Stimulated activated CD4-positive, alpha-beta T cell treated with anti-CD3 and anti-CD28 coated beads, Interleukin-2, amount 100 ng/mL, for 24 hours (primary cell): ENCODE data around the gene NSMF.
"Not testable (repeated sequence)": the region's sequence is repeated elsewhere in the genome, so short reads cannot be mapped to it uniquely, and the experiment has no call there.

Experiments used
- DNase-seq, 2 donors: peaks; one replicate each; pipeline ENCODE4 v3.0.0-alpha.2; 2020

The NSMF gene

DNA sequence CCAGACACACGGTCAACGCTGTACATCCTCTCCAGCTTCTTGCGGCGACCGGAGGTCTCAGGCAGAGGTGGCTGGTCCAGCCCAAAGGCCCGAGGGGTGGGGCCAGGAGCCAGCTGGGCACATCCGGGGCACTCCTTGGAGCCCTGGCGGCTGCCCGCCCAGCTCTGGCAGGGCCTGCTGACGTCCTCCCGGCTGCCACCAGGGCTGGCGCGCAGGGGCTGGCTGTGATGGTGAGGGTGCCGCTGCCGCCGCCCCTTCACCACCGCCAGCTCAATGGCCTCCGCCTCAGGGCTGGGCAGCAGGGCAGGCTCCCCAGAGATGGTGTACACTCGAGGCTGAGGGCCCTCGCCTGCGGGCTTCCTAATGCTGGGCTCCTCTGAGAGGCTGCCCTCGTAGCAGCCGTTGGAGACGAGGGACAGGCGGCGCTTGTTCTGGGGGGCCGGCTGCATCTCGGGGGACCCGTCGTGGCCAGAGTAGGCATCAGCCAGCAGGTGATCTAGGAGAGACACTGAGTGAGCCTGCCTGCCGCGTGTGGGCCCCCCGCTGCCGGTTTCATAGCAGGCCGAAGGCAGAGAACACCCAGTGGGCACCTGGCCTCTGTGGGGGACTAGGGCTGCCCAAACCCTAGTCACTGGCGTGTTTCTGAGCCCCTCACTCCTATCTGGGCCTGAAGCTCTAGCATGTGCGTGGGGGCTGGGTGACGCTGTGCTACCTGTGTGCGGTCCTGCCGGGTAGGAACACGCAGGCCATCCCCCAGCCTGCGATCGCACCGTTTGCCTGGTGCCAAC, 1.5 kb downstream of the NSMF start:
- no peak for DNase-seq

DNA sequence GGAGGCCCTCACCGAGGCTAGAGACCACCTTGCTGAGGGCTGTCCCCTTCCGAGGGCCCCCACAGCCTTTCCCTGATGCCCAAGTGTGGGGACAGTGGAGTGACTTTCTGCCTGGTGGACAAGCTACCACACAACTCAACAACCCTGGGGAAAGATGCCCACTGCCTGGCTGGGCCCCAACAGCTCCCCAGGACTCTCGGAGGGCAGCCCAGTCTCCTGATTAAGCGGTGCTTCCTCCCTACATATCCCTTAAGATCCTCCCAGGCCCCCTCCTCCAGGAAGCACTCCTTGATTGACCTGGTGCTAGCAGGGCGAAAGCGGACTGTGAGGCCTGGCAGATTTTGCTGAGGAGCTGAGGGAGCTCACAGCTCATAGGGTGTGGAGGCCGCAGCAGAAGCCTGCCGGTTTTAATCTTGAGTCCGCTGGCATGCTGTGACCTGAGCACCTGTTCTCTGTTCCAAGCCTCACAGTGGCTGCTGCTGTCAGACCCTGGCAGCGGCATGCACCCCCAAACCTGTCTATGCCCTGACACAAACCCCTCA, 2.2 kb downstream of the NSMF start:
- no peak for DNase-seq

DNA sequence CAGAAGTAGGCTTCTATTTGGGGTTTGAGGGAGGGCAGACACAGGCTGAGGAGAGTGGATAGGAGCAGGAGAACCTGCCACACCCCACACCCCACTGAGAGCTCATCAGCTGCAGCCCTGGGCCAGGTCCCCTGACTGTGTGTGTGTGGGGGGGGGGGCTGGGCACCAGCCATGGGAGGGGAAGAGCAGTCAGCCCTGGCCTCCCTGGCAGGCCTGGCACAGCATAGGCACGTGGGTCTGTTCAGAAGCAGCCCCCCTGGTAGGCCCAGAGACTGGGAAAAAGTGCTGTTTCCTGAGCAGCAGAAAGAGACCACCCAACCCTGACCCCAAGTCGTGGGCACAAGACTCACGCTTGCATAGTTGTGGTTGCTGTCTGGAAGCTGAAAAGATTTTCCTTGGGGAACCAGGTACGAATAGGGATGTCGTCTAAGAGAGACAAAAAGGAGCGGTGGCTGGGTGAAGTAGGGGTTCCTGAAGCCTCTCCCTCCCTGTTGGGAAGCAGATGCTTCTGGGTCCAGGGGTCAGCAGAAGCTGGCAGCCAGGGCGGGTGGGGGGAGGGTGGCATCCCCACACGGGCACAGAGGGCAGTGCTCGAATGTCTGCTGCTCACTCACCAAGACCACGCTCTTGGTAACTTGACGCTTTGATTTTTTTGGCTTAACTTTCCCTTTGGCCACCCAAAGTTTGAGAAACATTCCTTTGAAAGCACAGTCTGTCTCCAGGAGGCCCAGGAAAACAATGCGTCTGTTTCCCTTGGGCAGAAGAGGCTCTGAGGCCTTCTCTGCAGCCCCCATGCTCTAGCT, 2.9 kb downstream of the NSMF start:
- DNase-seq = no peak

DNA sequence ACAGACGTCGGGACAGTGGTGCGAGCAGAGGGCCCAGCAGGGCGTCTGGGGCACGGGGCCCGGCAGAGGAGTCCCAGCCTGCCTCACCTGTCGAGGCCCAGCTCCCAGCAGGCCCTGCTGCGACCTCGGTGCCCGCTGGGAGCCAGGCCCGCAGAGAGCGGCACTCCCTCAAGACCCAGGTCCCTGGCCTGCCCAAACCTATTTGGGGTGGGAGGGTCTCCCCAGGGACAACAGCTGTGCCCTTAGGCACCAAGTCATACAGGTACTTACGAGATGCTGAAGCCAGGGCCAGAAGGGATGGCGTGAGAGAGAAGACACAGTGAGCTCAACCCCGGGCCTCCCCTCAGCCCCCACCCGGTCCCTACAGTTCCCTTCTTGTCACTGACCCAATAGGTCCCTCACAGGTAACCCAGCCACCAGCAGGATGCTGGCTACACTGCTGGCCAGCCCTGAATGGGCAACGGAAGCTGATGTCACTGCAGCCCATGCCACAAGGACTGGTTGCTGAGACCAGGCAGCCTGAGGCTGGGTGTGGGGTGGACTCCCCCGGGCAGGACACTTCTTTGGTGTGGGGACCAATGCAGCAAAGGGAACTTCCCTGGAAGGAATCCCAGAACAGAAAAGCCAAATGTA, 3.7 kb downstream of the NSMF start:
- DNase-seq = no peak

DNA sequence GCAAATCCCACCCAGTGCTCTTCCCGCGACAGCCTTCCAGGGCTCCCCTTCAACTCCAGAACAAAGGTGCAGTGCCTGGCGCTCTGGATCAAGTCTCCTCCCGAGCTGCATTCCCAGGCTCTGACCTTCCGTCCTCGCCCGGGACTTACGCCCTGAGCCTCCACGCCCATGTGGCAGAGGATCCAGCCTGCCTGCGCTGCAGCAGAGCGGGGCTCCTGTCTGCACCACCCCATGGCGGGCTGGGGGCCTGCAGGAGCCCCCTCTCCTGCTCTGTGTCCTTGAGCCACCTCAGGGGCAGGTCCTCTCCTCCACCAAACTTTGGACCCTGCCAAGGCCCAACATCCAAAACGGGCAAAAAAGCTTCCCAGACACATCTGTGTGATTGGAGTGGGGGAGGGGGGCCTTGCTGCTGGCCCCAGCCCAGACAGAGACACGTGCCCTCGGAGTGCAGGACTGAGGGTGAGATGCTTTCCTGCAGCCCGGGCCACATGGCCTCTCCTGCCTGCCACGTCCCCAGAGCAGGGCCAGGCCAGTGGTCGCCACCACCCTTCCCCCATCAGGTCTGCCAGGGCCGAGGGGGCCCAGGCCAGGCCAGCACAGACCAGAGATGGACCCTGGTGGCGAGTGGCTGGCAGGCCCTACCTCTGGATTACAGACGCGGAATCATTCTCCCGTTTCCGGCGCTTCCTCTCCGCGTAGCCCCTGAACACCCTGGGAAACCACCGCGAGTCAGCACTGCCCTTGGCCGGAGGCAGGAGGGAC, 4.4 kb downstream of the NSMF start:
- DNase-seq = no peak

DNA sequence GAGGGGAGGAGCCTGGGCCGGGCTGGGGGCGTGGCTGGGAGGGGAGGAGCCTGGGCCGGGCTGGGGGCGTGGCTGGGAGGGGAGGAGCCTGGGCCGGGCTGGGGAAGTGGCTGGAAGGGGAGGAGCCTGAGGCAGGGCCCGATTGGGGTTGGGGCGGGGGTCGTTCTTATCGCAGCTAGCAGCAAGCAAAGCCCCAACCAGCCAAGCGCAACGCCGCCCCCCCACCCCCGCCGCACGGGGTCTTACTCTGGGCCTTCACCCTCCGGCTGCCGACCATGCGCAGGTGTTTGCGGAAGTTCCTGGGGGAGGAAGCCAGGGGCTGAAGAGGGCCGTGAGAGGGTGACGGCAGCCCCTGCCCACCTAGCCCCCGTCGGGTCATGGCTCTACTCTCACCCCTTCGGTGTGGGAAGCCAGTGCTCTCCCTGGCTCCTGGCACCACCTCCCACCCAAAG, 5.0 kb downstream of the NSMF start:
- peak in 1 of 2 donors; percentile 50 for DNase-seq

DNA sequence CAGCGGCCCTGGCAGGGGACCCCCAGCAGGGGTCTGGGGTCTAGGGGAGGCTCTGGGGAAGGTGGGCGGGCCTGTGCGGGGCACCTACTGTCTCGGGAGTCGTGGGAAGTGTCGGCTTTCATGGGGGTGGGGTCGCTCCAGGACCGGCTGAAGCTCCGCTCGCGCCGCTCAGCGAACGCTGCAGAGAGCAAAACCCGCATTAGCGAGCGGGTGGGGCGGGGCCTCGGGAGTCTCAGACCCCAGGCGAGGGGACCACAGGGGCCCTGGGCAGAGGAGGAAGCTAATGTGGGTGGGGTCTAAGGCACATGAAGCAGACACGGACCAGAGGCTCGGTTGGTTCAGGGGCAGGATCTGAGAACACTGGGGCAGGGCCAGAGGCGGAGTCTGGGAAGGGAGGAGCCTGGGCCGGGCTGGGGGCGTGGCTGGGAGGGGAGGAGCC, 5.5 kb downstream of the NSMF start:
- peak; percentile 63 to 66 for DNase-seq

DNA sequence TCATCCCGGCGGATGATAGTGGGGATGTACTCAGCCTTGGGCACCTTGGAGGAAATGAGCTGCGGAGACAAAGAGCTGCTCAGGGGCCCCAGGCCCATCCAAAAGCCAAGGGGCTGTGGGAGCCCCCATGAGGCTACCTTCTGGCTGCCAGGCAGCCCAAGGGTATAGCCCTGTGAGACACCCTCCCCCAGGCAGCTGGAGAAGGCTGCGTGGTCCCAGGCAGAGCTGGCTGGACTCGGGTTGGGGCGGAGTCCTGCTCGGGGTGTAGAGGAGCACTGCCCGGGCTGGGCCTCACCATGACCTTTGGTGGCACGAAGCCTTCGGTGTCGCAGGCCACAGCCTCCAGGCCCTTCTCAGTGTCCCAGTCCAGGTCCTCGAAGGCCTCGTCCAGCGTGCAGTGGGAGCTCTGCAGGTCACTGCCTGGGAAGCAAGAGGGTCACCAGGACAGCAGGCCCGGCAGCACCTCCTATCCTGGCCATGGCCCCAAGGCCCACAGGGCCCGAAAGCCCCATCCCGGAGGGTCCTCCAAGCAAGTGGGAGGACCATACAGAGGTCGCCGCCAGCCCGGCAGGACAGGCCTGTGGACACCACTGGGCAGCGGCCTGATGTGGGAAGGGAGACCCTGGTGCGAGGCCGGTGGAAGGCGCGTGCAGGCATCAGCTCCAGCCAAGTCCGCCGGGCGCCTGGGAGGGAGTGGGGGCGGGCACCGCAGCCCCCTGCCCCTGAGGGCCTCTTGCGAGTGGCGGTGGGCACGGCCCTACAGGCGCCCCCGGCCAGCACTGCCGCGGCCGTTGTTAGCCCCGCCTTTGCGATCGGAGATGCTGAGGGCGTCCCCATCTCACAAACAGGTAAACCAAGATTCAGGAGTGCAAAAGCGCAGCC, 6.1 kb downstream of the NSMF start:
- DNase-seq = no peak

DNA sequence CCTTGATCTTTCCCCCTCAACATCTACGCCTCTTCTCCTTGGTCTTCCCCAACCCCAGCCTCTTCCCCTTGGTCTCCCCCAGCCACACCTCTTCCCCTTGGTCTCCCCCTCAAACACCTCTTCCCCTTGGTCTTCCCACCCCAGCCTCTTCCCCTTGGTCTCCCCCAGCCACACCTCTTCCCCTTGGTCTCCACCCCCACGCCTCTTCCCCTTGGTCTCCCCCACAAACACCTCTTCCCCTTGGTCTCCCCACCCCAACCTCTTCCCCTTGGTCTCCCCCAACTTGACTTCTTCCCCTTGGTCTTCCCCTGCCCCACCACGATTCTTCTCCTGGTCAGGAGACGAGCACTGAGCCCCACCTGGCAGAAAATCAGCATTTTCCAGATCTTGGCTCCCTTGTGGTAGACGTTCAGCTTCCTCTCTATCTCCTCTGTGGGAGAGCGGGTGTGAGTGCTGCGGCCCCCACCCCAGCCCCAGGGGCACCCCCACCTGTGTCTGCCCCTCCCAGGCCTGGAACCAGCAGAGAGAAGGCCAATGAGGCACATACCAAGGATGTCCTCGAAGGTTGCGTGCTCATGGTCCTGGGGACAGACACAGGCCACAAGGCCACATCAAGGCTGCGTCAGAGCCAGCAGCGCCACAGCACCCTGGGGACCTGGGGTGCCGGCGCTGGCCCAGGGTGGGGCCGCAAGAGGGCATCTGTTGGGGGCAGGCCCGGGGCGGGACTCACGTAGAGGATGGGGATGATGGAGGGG, 7.0 kb downstream of the NSMF start:
- no peak for DNase-seq

DNA sequence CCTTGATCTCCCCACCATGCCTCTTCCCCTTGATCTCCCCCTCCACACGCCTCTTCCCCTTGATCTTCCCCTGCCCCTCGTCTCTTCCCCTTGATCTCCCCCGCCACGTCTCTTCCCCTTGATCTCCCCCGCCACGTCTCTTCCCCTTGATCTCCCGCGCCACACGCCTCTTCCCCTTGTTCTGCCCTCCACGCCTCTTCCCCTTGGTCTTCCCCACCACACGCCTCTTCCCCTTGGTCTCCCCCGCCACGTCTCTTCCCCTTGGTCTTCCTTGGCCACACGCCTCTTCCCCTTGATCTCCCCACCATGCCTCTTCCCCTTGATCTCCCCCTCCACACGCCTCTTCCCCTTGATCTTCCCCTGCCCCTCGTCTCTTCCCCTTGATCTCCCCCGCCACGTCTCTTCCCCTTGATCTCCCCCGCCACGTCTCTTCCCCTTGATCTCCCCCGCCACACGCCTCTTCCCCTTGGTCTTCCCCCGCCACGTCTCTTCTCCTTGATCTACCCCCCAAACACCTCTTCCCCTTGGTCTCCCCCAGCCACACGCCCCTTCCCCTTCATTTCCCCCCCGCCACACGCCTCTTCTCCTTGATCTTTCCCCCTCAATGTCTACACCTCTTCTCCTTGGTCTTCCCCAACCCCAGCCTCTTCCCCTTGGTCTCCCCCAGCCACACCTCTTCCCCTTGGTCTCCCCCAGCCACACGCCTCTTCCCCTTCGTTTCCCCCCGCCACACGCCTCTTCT, 7.7 kb downstream of the NSMF start:
- DNase-seq = not testable (repeated sequence)

DNA sequence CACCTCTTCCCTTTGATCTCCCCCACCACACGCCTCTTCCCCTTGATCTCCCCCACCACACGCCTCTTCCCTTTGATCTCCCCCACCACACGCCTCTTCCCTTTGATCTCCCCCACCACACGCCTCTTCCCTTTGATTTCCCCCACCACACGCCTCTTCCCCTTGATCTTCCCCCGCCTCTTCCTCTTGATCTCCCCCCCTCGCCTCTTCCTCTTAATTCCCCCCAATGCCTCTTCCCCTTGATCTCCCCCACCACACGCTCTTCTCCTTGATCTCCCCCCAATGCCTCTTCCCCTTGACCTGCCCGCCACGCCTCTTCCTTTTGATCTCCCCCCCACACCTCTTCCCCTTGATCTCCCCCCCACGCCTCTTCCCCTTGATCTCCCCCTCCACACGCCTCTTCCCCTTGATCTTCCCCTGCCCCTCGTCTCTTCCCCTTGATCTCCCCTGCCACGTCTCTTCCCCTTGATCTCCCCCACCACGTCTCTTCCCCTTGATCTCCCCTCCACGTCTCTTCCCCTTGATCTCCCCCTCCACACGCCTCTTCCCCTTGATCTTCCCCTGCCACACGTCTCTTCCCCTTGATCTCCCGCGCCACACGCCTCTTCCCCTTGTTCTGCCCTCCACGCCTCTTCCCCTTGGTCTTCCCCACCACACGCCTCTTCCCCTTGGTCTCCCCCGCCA, 8.5 kb downstream of the NSMF start:
- DNase-seq = not testable (repeated sequence)

DNA sequence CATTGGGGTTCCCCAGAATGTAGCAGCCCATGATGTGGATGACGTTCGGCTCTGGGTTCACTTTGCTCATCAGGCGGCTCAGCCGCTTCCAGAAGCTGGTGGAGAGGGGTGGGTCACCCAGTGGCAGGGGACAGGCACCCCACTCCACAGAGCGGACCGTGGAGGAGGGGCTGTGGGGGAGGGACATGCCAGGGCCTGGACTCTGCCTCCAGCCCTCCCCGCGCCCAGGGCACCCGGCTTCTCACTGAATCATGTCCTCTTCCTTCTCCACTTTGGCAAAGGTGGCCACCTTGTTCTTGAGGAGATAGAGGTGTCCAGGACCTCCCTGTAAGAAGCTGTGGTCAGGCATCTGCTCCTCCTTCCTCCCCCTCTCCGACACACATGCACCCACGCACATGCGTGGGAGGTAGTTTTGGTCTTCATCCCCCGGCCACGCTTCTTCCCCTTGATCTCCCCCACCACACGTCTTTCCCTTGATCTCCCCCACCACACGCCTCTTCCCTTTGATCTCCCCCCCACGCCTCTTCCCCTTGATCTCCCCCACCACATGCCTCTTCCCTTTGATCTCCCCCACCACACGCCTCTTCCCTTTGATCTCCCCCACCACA, 9.1 kb downstream of the NSMF start:
- DNase-seq = no peak

DNA sequence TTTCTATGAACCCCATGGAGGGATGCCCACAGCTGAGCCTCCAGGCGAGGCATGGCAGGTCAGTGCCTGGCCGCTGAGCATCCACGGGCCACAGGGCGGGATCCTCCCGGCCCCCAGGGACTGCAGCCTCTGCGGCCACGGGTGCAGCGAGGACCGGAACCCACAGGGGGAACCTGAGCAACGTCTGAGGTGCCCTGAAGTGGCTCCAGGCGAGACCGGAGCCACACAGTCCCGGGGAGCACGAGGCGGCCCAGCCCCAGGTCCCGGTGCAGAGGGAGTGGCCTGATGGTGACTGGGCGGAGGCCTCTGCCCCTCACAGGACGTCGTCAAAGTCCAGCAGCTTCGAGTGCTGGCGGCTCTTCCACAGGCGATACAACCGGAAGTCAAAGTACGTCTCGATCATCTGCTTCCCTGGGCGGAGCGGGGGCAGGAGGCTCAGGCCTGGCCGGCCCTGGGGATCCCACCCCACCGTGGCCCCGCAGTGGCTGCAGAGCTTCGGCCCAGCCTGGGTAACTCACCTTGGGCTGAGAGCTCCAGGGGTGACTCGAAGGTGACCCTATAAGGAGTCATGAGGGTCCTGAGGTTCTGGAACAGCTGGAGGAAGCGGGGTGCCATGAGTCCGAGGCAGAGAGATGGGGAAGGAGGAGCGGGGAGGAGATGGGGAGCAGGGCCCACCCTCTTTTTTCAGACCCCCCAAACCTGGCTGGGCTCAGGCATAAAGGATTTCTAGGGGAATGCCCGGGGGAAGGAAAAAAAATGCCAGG, 9.9 kb downstream of the NSMF start:
- no peak for DNase-seq

DNA sequence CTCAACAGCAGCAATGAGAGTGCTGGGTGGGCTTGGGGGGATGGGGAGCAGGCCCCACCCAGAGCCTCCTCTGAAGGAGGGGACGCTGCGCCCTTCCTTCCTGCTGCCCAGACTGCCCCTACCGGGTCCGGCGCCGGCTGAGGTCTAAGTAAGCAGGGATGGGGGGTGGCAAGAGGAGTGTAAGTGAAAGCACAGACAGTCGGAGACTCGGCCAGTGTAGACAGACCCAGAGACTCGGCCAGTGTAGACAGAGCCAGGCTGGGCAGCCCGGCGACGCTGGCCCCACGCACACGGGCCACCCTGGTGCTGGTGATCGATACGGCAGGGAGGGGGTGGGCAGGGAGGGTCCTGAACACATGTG, 10.6 kb downstream of the NSMF start:
- no peak for DNase-seq

DNA sequence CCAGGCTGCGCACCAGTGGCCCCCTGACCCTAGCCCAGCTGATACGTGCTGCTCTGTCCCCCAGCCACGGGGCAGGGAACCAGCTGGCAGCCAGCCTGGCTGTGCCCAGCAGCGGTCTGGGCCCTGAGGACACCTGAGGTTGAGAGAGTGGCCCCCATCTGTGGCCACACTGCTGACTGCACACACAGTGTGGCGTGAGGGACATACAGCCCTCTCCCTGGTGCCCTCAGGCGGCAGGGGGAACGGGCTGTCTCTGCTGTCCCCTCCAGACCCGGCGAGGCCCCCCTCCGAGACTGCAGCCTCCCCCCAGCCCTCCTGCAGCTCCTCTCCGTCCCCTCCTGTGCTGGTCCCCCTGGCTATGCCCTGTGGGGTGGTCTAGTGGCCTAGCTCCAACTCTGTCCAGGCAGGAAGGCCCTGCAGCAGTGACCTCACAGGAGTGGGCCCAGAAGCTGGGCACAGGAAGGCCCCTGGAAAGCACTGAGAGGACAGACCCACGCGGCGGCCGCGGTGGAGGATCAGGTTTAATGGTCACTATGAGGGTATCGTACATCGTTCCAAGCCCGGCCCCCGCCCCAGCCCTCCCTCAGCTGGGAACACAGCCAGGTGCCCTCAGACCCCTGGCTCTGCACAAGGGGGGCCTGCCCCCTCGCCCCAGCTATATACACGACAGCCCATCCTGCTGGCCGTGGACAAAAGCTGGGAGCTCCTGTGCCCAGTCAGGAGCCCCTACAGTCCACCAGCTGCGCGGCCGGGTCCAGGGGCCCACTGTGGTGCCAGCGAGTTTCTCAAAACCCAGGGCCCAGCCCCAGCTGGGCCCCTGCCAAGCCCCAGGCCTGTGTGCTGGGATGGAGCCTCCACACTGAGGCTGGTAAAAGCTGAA, 11.2 kb downstream of the NSMF start:
- no peak for DNase-seq

DNA sequence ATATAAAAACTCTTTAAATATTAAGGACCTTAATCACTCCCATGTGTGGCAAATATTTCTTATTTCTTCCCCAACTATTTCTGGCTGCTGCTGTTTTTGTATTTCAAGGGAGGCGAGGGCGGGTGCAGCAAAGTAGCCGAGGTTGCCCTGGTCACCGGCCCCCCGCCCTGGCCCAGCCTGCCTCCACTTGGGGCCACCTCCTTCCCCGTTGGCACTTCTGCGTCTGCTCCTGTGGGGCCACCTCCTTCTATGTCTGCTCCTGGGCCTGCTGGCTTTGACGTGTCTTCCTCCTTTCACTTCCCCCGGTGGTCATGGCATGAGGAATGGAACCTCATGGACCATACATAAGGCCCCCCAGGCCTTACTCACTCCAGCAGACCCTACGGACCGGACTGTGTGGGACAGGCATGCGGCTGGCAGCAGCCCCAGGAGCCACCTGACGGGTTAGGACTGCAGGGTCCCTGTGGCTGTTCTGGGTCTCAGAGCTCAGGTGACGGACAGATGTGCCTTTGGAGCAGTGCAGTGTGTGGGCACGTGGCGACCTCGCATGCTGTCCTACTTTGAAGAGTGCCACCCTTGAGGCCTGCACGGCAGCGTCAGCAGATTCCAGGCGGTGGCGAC, 12.2 kb downstream of the NSMF start:
- DNase-seq = no peak
